Activated T-helper 9 cell treated with anti-CD3 and anti-CD28 coated beads, Interleukin-2, amount 50 U/mL, for 16 hours (primary cell): Measurements from ENCODE around the gene MYLK3.
"Not testable (repeated sequence)": the region's sequence is repeated elsewhere in the genome, so short reads cannot be mapped to it uniquely, and the experiment has no call there.

Experiments
- DNase-seq: peaks from one replicate; pipeline ENCODE4 v3.0.0-alpha.2; 2020; ENCODE audit warnings: low read depth

MYLK3 gene

DNA sequence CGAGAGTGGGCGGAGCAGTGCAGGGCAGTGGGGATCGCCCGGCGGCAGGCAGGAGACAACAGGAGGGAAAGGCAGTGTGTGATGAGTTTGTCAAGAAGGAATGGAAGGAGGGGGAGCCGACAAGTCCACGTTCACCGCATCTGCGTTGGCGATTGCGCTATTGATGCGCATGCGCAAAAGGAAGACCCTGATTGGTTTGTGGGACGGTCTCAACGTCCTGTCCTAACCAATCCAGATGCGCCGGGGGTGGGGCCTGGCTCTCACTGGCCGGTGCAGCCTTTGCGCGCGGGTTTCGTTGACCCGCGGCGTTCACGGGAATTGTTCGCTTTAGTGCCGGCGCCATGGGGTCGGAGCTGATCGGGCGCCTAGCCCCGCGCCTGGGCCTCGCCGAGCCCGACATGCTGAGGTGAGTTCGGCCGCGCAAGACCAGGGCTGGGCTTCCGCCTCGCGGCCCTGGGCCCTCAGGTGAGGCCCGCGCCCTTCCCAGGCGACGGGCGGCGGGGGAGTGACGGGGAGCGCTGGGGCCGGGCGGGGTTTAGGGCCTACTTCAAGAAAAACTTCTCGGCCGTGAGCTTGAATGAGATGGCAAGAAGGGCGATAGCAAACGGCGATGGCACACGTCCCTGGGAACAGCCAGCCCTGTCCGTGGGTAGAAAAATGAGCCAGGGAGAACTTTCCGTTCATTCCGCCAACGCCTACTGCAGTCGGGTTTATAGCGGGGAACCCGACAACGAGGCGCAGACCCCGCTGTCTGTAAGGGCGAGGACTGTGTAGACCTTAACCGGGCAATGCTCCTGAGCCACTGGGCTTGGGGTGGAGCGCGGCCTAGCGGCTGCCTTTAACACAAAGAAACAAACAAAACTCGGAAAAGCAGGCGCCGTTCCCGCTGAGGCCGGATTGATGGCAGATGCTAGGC, 58.5 kb downstream of the MYLK3 start, which contains the start of gene ORC6:
TSS of gene ORC6 (plus strand) at position 295 of the 916 bp plus-strand sequence. CDS start at position 342, 47 bp downstream.
- DNase-seq, result peak; percentile 96

DNA sequence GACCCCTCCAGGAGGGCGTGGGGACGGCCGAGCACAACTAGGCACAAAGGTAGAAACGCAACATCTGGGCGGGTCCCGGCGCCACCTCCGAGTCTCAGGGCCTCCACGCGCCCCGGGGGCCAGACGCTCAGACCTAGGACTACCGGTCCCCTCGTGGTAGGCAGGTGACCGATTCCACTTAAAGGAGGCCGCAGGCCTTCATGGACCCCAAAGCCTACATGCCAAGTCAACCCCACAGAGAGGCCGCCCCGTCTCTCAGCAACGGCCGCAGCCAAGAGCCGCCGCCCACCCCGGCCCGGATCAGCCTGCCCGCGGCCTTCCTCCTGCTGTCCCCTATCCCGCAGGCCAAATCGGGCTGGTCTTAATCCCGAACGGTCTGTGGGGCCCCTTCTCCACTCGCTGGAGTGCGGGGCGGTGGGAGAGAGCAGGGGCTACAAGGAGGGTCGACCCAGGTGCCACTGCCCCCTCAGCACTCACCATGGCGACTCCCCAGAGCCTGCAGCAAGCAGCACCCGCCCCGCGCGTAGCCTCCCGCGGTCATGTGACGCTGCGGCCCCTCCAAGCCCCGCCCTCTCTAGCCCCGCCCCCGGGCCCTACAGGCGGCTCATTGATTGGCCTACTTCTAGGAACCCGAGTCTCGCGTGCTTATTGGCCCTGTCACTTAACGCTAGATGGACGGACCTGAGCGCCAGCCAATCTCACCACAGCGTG, 59.3 kb downstream of the MYLK3 start, which contains the start of gene VPS35:
TSS of gene VPS35 (minus strand) at position 525 of the 711 bp plus-strand sequence. CDS start at position 480, 45 bp downstream.
- DNase-seq, result peak; percentile 100

DNA sequence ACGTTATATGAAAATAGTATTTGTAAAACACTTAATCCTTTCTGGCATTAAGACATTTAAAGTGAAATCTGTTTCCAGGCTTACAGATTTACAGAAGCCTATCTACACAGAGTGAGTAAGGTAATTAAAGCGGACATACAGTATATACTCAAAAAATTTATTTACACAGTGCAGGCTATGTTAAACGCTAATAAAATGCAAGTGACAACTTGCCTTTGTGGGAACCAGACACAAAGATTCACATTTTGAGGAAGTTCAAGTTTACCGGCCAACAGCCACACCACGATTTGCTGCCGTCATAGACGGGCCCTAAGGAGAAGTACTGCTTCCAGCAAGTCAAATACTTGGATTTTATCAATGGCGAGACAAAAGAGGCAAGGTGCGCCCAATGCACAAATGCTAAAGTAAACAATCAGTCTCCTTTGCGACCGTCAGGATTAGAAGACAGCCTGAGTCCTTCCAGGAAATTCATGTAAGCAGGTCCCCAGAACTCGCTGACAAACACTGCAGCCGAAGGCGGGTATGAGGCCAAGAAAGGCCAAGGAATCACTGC, 60.0 kb downstream of the MYLK3 start:
- DNase-seq, result no peak

DNA sequence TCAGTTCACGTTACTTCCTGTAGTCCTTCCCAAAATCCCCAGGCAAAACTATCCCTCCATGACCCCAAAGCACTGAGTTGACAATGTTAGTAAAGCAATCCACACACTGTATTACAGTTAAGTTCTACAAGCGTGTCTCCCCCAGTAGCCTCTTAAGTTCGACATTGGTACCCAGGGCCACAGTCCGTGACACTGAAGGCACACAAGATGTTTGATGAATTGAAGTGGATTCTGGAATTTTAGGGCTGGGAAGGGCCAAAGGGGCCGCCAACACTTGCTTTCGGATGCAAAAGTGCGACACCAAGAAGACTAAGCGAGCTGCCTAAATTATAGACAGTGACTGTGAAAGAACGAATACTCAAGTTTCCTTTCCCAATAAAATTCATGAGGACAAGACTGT, 60.7 kb downstream of the MYLK3 start:
- no peak for DNase-seq

DNA sequence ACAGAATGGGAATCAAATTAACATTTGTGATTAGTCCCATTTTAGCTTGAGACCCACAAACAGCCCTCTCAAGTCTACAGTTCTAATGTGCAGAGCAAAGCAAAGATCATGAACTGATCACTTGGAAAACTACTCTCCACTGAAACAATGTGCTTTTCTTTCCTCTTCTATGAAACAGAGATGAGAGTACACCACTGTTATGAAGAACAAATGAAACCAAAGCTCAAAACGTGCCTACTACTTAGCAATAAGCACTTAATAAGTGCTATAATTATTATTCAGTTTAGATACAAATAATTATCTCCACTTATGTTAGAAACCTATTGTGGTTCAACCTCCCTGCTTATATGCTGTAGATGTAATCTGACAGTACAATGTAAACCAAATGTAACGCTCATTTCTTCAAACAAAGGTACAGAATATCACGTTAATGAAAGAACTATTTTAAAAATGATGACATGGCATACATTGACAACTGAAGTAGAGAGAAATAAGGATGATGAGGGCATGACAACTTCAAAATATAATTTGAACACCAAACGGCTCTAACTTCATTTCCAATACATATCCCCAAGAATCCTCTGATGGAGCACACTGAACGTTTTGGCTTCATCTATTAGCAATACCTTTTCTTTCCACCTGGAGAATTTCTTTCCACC, 61.2 kb downstream of the MYLK3 start:
- no peak for DNase-seq

DNA sequence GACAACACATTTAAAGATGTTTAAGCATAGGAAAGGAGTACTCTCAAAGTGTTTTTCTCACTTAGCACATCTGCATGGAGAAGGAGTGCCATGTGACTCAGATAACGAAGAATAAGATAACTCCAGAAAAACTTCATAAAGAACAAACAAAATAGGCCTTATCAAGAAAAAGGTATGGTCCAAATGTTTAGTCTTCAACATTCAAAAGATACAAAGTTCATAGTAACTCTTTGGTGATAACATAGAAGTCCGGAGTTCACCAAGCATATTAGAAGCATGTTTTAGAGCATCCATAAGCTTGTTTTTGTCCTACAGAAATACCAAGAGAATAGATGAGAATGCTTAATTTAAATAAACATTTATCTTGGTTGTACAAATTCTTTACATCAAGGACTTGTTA, 66.3 kb downstream of the MYLK3 start:
- not testable (repeated sequence) for DNase-seq

DNA sequence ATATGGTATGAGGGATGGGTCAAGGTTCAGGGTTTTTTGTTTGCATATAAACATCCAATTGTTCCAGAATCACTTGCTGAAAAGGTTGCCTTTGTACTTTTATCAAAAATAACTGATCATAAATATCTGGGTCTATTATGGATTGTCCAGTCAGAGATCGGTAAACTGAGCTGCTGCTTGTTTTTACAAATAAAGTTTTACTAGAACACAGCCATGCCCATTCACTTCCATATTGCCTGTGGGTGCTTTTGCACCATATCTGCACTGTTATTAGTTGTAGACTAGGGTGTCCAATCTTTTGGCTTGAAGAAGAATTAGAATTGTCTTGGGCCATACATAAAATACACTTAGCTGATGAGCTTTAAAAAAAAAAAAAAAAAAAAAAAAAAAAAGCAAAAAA, 70.2 kb downstream of the MYLK3 start:
- DNase-seq, result not testable (repeated sequence)

DNA sequence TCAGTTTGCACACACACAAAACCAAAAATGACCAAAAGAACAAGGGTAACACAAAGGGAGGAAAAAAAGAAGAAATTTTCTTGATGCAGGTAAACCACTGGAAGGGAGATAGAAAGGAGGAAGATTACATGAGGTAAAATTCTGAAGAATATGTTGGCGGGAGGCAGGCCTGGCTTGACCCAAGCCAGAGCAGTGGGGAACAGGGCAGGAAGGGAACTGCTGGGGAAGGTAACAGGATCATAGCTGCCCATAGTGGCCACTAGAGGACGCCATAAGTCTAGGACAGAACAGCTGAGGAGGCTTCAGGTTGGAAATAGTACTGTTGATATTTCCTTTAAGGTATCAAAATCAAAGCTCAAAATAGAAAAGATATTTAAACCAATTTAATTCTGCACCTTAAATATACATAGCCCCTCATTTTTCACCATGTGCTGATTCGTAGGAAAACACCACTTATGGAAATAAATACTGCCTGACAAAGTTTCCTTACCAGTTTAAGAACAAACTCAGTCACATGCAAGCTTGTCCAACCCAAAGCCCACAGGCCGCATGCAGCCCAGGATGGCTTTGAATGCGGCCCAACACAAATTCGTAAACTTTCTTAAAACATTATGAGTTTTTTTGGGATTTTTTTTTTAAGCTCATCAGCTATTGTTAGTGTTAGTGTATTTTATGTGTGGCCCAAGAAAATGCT, 74.7 kb downstream of the MYLK3 start:
- peak; percentile 8 for DNase-seq

DNA sequence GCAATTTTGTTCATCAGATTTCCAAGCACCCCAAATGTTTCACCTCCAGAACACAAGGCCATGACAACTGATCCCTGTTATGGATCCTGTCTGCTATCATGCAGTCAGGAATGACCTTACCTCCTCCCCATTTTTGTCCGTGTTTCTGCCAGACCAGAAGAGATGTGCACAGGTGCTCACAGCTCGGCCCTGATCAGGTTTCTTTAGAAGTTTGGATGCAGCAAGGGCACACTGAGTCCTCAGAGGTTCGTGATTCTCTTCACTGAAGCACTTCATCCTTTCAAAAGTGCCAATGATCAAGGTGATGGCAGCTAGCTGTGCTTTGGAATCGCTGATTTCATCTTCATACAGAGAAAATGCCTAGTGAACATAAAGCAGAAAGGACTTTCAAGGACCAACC, 86.0 kb downstream of the MYLK3 start:
- DNase-seq, result no peak

DNA sequence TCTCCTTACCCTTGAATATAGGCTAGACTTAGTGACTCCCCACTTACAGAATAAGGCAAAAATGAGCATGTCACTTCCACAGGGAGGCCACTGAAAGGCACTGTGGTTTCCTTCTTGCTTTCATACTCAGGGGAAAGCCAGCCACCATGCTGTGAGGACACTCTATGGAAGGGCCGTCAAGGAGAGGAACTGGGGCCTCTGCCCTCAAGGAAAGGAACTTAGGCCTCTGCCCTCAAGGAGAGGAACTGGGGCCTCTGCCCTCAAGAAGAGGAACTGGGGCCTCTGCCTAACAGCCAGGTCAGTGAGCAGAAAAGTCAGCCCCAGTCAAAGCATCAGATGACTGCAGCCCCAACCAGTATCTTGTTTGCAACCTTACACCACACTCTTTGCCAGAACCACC, 89.2 kb downstream of the MYLK3 start:
- no peak for DNase-seq
